22Rv1 (cell line): ENCODE measurements around the gene EPHA6.

ENCODE experiments used
- CTCF ChIP-seq: fragments of 450-650 bp; IDR thresholded peaks from 2 replicates; pipeline ENCODE4 v1.5.1; 2017; ENCODE audit warnings: mild to moderate bottlenecking
- ZFX ChIP-seq: fragments of 450-650 bp; IDR thresholded peaks from 2 replicates; pipeline ENCODE4 v1.6.1; 2017; ENCODE audit warnings: antibody characterized with exemption, borderline replicate concordance

- TF ChIP-seq CTCF = no peak
- TF ChIP-seq ZFX = no peak
These were observed 949.4 kb downstream of the EPHA6 start for GRCh38 chr3:97763586-97764406.
